Right cardiac atrium (tissue), 5 donors: Measurements from ENCODE around the gene ARID1A. TPM values are rescaled to one million over a fixed set of nuclear protein-coding genes. Genes with fewer than 3 reads are reported as not detected.
"Not testable (repeated sequence)": the region's sequence is repeated elsewhere in the genome, so short reads cannot be mapped to it uniquely, and the experiment has no call there.

Experiments
- ATAC-seq, 2 donors: fragments of 200-7000 bp; cut with Tn5 transposase; one replicate each; pipeline versions ENCODE4 v1.8.0 to v1.9.1; 2020; ENCODE audit warnings: moderate library complexity in 2 of 2, mild to moderate bottlenecking in 1 of 2
- DNase-seq, 3 donors: peaks; one replicate each; pipeline ENCODE4 v3.0.0-alpha.2; 2020
- H3K27ac ChIP-seq: one replicate; pipeline ENCODE4 v1.5.1; 2013; ENCODE audit warnings: mild to moderate bottlenecking, low read length, control low read depth, moderate library complexity
- H3K27me3 ChIP-seq: one replicate; pipeline ENCODE4 v1.6.1; 2013; ENCODE audit not compliant: control insufficient read depth, insufficient read depth
- H3K4me1 ChIP-seq: one replicate; pipeline ENCODE4 v1.6.1; 2013; ENCODE audit warnings: low read length; ENCODE audit not compliant: control insufficient read depth, insufficient read depth
- H3K4me3 ChIP-seq: one replicate; pipeline ENCODE4 v1.5.1; 2013; ENCODE audit warnings: low read length, control low read depth
- H3K9me3 ChIP-seq: one replicate; pipeline ENCODE4 v1.6.1; 2013; ENCODE audit warnings: low read length; ENCODE audit not compliant: control insufficient read depth
- WGBS: extraction: QIAGEN DNeasy Blood & Tissue Kit; methylation state at CpG from one replicate; pipeline ENCODE4 v1.1.7; 2013; 5-methylcytosine and 5-hydroxymethylcytosine counted together
- intact Hi-C, 4 donors: fragments of 100-400 bp; cut with DNase I; formaldehyde crosslinking; loops; one replicate each; pipeline versions ENCODE4 v1.11.0 to v1.14.0; 2022 to 2023
- polyA plus RNA-seq: library from polyadenylated mRNA; stranded (reverse); fragments of 200-250 nt; gene quantifications from one replicate; pipeline ENCODE4 v1.2.3, GENCODE V29; 2013
- total RNA-seq, 4 donors: library from RNA; stranded (reverse); fragmentation: NEBNext Ultra II Directional; extraction: Animal tissue kit (Norgen Biotek cat#: 25700); gene quantifications; one replicate each; pipeline ENCODE4 v1.2.1, GENCODE V29; 2021
- donor health status: healthy with polysubstance abuse.
- donor health status: DM: no; HTN: yes; CAD: no.
- donor health status: DM: no; HTN: no; CAD: no.
- donor health status: DM: no; HTN: yes; CAD: no; lungs with severe emphysema.
- donor health status: DM: yes; HTN: yes; CAD: no.

Gene ARID1A
- total and polyA plus RNA-seq, 5 donors, result 15.7 to 45.3 (median 37.6) TPM

GRCh38 chr1:26710811-26711210, 15.0 kb downstream of the ARID1A start:
- H3K27ac ChIP-seq, result no peak overlapping the region
- peaks cover 21% of the 10 kb centered on the region for H3K4me1 ChIP-seq
- DNase-seq (no peak), ATAC-seq (no peak)
- H3K9me3 ChIP-seq, result no peaks in the 10 kb centered on the region
- H3K27me3 ChIP-seq, result no peaks in the 10 kb centered on the region
- intact Hi-C loops, result no loop called here
- H3K4me3 ChIP-seq, result no peak overlapping the region
- 90% methylated on average over 5 of the region's 5 CpGs for WGBS

DNA sequence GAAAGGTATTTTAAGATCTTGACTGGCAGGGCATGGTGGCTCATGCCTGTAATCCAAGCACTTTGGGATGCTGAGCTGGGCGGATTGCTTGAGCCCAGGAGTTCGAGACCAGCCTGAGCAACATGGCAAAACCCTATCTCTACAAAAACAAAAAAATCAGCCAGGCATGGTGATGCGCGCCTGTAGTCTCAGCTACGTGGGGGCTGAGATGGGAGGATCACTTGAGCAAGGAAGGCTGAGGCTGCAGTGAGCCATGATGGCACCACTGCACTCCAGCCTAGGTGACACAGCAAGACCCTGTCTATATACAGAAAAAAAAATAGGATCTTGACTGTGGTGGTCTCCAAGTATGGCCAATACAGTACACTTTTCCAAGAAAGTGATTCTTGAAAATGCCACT, 16.0 kb downstream of the ARID1A start:
- ATAC-seq, result no peak

GRCh38 chr1:26717017-26717491, 21.2 kb downstream of the ARID1A start:
- Histone ChIP-seq H3K4me3 (no peak overlapping the region), H3K27me3 (no peaks in the 10 kb centered on the region), H3K9me3 (no peaks in the 10 kb centered on the region), H3K4me1 (peaks cover 23% of the 10 kb centered on the region), H3K27ac (no peak overlapping the region)
- DNase-seq (no peak), ATAC-seq (peak; percentile 43 to 73)
- intact Hi-C loops, result no loop called here
- WGBS, result 42% methylated on average over 2 of the region's 2 CpGs

More for the DNA sequence above, 16.0 kb downstream of the ARID1A start:
- intact Hi-C loops, result no loop called here
- Histone ChIP-seq H3K27ac (no peak overlapping the region), H3K4me1 (peaks cover 17% of the 10 kb centered on the region), H3K4me3 (no peak overlapping the region), H3K9me3 (no peaks in the 10 kb centered on the region), H3K27me3 (no peaks in the 10 kb centered on the region)
- WGBS, result 94% methylated on average over 5 of the region's 5 CpGs
- DNase-seq, result no peak

DNA sequence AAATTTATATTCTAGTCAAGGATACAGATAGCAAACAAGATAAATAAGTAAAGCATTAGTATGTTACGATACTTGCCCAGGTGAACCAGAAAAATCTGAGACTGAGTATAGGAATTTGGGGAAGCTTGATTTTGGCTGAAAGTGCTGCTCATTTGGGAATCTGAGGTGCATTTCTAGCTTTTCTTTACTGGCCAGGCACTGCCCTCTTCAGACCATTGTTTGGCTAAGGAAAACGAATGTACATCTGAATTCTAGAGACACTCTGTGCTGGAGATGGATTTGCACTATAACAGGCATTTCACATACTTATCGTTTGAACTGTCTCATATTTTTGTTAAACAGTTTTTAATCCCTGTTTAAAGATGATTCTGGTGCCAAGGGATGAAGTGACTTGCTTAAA, 23.4 kb downstream of the ARID1A start:
- no peak overlapping the region for H3K4me3 ChIP-seq
- H3K4me1 ChIP-seq, result peaks cover 23% of the 10 kb centered on the region
- no peaks in the 10 kb centered on the region for H3K9me3 ChIP-seq
- ATAC-seq, result no peak
- 50% methylated on average over 3 of the region's 3 CpGs for WGBS
- intact Hi-C loops, result no loop called here
- H3K27ac ChIP-seq, result no peak overlapping the region
- no peaks in the 10 kb centered on the region for H3K27me3 ChIP-seq
- DNase-seq, result no peak

GRCh38 chr1:26721669-26722355, 26.0 kb downstream of the ARID1A start:
- intact Hi-C loops, result no loop called here
- H3K9me3 ChIP-seq, result no peaks in the 10 kb centered on the region
- H3K27me3 ChIP-seq, result no peaks in the 10 kb centered on the region
- H3K27ac ChIP-seq, result no peak overlapping the region
- H3K4me3 ChIP-seq, result no peak overlapping the region
- ATAC-seq (no peak), DNase-seq (no peak)
- H3K4me1 ChIP-seq, result peaks cover 23% of the 10 kb centered on the region
- 91% methylated on average over 2 of the region's 2 CpGs for WGBS

- intact Hi-C loops, result no loop called here
- Histone ChIP-seq H3K9me3 (no peaks in the 10 kb centered on the region), H3K27me3 (no peaks in the 10 kb centered on the region), H3K4me3 (peak overlapping the region; percentile 4), H3K27ac (peak overlapping the region; percentile 90), H3K4me1 (peaks cover 21% of the 10 kb centered on the region)
- peak; percentile 96 to 98 for ATAC-seq
- WGBS, result 4% methylated on average over 19 of the region's 19 CpGs
- DNase-seq, result peak; percentile 89 to 93 (median 90)
Measured at GRCh38 chr1:26723013-26723991, 27.5 kb downstream of the ARID1A start.

DNA sequence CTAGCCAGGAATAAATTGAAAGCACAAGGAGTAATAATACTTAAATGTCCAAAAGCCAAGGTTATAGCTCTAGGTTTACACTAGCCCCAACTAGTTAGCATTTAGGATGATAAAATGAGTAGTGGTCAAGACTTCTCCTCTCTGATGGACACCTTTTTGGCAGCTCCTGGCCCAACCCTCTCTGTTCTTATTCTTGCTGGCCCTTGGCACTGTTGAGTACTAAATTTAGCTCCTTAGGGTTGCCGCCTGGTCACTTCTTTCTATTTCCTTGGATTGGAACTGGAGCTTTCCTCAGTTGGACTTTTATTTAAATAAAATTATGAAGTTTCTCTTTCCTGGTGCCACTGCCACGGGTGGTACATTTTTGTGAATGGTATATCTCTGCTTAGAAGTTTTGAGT, 28.3 kb downstream of the ARID1A start:
- intact Hi-C loops, result no loop called here
- 11% methylated on average over 2 of the region's 2 CpGs for WGBS
- no peak for ATAC-seq
- Histone ChIP-seq H3K27ac (no peak overlapping the region), H3K4me1 (peaks cover 19% of the 10 kb centered on the region), H3K27me3 (no peaks in the 10 kb centered on the region), H3K4me3 (peak overlapping the region; percentile 4), H3K9me3 (no peaks in the 10 kb centered on the region)
- no peak for DNase-seq

DNA sequence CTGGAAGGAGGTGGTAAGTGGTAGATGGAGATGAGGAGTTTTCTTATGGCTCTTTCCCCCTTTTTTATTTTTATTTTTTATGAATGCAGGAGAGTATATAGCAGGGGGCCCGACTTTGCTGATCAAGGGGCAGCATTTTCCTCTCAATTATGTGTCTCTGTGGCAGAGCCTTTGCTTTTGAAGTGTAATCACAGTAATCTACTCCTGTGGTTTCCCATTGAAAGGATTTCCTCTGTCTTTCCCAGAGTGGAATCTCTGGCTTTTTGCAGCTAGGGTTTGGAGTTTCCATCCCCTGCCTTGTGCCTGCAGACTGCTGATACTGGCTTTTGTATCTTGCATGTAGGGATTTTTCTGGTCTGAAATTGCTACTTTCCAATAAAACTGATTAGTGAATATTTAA, 29.1 kb downstream of the ARID1A start:
- no peaks in the 10 kb centered on the region for H3K27me3 ChIP-seq
- DNase-seq, result no peak
- H3K27ac ChIP-seq, result no peak overlapping the region
- 24% methylated on average over 1 of the region's 1 CpG for WGBS
- peaks cover 19% of the 10 kb centered on the region for H3K4me1 ChIP-seq
- no peaks in the 10 kb centered on the region for H3K9me3 ChIP-seq
- intact Hi-C loops, result no loop called here
- no peak overlapping the region for H3K4me3 ChIP-seq
- no peak for ATAC-seq

GRCh38 chr1:26725904-26726303, 30.1 kb downstream of the ARID1A start:
- H3K27me3 ChIP-seq, H3K27ac ChIP-seq, H3K4me3 ChIP-seq, DNase-seq, ATAC-seq, H3K9me3 ChIP-seq, intact Hi-C loops: not testable (repeated sequence)
- peaks cover 19% of the 10 kb centered on the region for H3K4me1 ChIP-seq
- WGBS, result 89% methylated on average over 14 of the region's 14 CpGs

- DNase-seq (no peak), ATAC-seq (no peak)
- no peaks in the 10 kb centered on the region for H3K27me3 ChIP-seq
- H3K27ac ChIP-seq, result no peak overlapping the region
- WGBS, result 94% methylated on average over 1 of the region's 1 CpG
- no peaks in the 10 kb centered on the region for H3K9me3 ChIP-seq
- intact Hi-C loops, result no loop called here
- H3K4me1 ChIP-seq, result peaks cover 17% of the 10 kb centered on the region
- H3K4me3 ChIP-seq, result no peak overlapping the region
Measured at GRCh38 chr1:26726784-26727183, 31.0 kb downstream of the ARID1A start.

- no peaks in the 10 kb centered on the region for H3K27me3 ChIP-seq
- peaks cover 16% of the 10 kb centered on the region for H3K4me1 ChIP-seq
- no peak for DNase-seq
- ATAC-seq, result no peak
- no peaks in the 10 kb centered on the region for H3K9me3 ChIP-seq
- intact Hi-C loops, result no loop called here
- H3K4me3 ChIP-seq, result no peak overlapping the region
- no peak overlapping the region for H3K27ac ChIP-seq
Measured at GRCh38 chr1:26727476-26727875, 31.7 kb downstream of the ARID1A start.
